Activated CD8-positive, alpha-beta T cell treated with anti-CD3 and anti-CD28 coated beads, Interleukin-2, amount 10 ng/mL, durations not matched to agents 7 days and 5 days (primary cell): ENCODE measurements around the gene SLC7A4. TPM values are rescaled to one million over a fixed set of nuclear protein-coding genes. Genes with fewer than 3 reads are reported as not detected.

ENCODE experiments used
- ATAC-seq: fragments of 150-1000 bp; cut with Tn5 transposase; one replicate; pipeline ENCODE4 v1.10.0; 2021; ENCODE audit warnings: moderate library complexity
- CTCF ChIA-PET: fragments of 350-600 bp; sonication (Branson Sonifier 250); formaldehyde crosslinking; loops from one replicate; lab custom pipeline; 2021; ENCODE audit warnings: antibody characterized with exemption; lab: Charles Lee
- POLR2A ChIA-PET: fragments of 350-600 bp; sonication (Branson Sonifier 250); formaldehyde crosslinking; loops from one replicate; lab custom pipeline; 2021; ENCODE audit warnings: antibody characterized with exemption; lab: Charles Lee
- DNase-seq: peaks from one replicate; pipeline ENCODE4 v3.0.0-alpha.2; 2020
- H3K27ac Mint-ChIP-seq: one replicate; pipeline ENCODE4 v1.8.0; 2021; ENCODE audit warnings: mild to moderate bottlenecking, mixed read lengths
- H3K27me3 Mint-ChIP-seq: one replicate; pipeline ENCODE4 v1.8.0; 2021; ENCODE audit warnings: low read depth, mixed read lengths
- H3K36me3 Mint-ChIP-seq: one replicate; pipeline ENCODE4 v1.8.0; 2021; ENCODE audit warnings: low read depth, mixed read lengths
- H3K4me1 Mint-ChIP-seq: one replicate; pipeline ENCODE4 v1.8.0; 2021; ENCODE audit warnings: low read depth, mixed read lengths
- H3K4me3 Mint-ChIP-seq: one replicate; pipeline ENCODE4 v1.8.0; 2021; ENCODE audit warnings: mild to moderate bottlenecking, mixed read lengths
- H3K9me3 Mint-ChIP-seq: one replicate; pipeline ENCODE4 v1.8.0; 2022; ENCODE audit warnings: mixed read lengths; ENCODE audit not compliant: insufficient read depth
- total RNA-seq, 2 experiments: library from RNA; stranded (reverse); gene quantifications; one replicate each; pipeline ENCODE4 v1.2.3, GENCODE V29; 2021

SLC7A4 gene
- total RNA-seq, 2 experiments from 2014 or later = 0.16 to 0.21 TPM

- H3K36me3 Mint-ChIP-seq = no peaks in the 10 kb centered on the region
- H3K4me1 Mint-ChIP-seq = peaks cover 14% of the 10 kb centered on the region
- H3K27ac Mint-ChIP-seq = no peak overlapping the region
- ATAC-seq (no peak), DNase-seq (no peak)
- ChIA-PET POLR2A (no interaction called here), CTCF (interaction anchor here (1.1 kb wide), 1 partner anchor 23 kb away, joined by 4 read pairs; the partner anchor contains the start of gene LRRC74B)
- no peak overlapping the region for H3K4me3 Mint-ChIP-seq
- H3K27me3 Mint-ChIP-seq = no peaks in the 10 kb centered on the region
- H3K9me3 Mint-ChIP-seq = no peaks in the 10 kb centered on the region
Measured at GRCh38 chr22:21022955-21023614, 9.3 kb downstream of the SLC7A4 start.

DNA sequence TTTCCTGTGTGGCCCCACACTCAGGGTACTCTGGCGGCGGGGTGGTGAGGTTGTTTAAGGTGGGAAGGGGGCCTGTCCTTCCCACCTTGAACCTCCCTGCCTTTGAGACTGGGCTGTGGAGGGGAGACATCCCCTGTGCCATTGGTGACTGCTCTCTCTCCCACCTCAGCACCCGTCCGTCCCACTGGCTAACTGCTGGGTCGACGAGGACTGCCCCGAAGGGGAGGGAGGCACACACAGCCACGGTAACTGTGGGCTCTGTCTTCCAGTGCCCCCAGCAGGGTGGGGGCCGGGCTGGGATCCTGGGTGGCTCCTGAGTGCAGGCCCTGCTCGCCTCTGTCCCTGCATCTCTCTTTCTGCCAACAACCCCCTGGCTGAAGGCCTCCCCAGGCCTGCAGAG is 9.9 kb downstream of the SLC7A4 start:
- H3K27ac Mint-ChIP-seq = no peak overlapping the region
- CTCF ChIA-PET = interaction anchor here (1.5 kb wide), 1 partner anchor 41 kb away, joined by 3 read pairs; no protein-coding TSS in a partner anchor
- POLR2A ChIA-PET = no interaction called here
- DNase-seq (no peak), ATAC-seq (no peak)
- H3K4me3 Mint-ChIP-seq = no peak overlapping the region
- peaks cover 14% of the 10 kb centered on the region for H3K4me1 Mint-ChIP-seq
- no peaks in the 10 kb centered on the region for H3K9me3 Mint-ChIP-seq
- H3K36me3 Mint-ChIP-seq = no peaks in the 10 kb centered on the region
- H3K27me3 Mint-ChIP-seq = no peaks in the 10 kb centered on the region

DNA sequence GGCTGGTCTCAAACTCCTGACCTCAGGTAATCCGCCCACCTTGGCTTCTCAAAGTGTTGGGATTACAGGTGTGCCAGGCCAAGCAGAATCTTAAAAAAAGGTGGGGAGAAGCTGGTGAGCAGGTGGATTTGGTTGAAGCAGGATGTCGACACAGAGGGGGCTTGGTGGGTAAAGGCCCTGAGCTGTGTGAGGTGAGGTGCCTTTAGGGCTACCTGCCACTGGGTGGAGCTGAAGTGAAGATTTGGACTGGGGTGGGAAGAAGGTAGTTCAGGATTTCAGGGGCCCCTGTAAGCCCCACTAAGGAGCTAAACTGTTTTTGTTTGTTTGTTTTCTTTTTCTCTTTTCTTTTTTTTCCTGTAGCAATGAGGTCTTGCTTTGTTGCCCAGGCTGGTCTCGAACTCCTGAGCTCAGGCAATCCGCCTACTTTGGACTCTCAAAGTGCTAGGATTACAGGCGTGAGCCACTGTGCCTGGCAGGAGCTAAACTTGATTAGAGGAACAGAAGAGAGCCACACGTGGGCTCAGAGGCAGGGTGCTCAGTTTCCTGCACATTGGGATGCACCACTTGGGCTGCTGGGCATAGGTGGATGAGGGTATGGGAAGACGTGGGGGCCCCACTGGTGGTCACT is 11.4 kb downstream of the SLC7A4 start:
- no peak overlapping the region for H3K4me3 Mint-ChIP-seq
- no peak overlapping the region for H3K27ac Mint-ChIP-seq
- ChIA-PET CTCF (interaction anchor here (0.9 to 1.7 kb wide), 9 partner anchors 11 to 82 kb away, joined by 3 to 7 read pairs (median 3); partner anchors contain the start of gene SLC7A4), POLR2A (no interaction called here)
- H3K36me3 Mint-ChIP-seq = no peaks in the 10 kb centered on the region
- ATAC-seq = peak; percentile 68
- peak; percentile 61 for DNase-seq
- H3K9me3 Mint-ChIP-seq = no peaks in the 10 kb centered on the region
- H3K4me1 Mint-ChIP-seq = peaks cover 11% of the 10 kb centered on the region
- H3K27me3 Mint-ChIP-seq = peaks cover 6% of the 10 kb centered on the region

GRCh38 chr22:21018314-21018713 is 14.0 kb downstream of the SLC7A4 start:
- POLR2A ChIA-PET = no interaction called here

GRCh38 chr22:21016644-21017420 is 15.5 kb downstream of the SLC7A4 start:
- CTCF ChIA-PET = no interaction called here

More at GRCh38 chr22:21018314-21018713, 14.0 kb downstream of the SLC7A4 start:
- CTCF ChIA-PET = no interaction called here
- Mint-ChIP-seq H3K27me3 (peaks cover 9% of the 10 kb centered on the region), H3K4me3 (no peak overlapping the region), H3K36me3 (no peaks in the 10 kb centered on the region), H3K9me3 (no peaks in the 10 kb centered on the region), H3K27ac (no peak overlapping the region), H3K4me1 (peaks cover 17% of the 10 kb centered on the region)
- no peak for DNase-seq
- ATAC-seq = no peak

DNA sequence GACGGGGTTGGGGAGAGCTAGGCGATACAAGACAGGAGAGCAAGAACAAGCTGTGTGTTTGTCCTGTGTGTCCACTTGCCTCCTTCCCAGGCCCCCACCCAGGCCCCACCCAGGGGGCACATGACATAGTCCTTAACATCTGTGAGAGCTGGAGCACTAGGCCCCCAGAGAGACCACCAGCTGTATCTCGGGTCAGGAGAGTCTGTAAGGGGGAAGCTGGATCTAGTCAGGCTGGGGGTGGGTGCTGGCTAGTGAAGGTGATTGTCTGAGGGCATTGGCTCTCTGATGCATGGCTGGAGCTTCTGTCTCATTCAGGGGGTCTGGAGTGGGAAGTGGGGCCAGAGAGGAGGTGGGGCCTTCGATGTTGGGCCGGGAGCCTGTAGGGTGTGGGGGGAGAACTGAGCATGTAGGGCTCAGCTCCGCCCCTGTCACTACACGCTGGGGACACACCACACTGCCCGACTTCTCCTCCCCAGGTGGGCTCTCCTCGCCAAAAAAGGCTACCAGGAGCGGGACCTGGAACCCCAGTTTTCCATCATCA is 16.8 kb downstream of the SLC7A4 start:
- Mint-ChIP-seq H3K4me3 (no peak overlapping the region), H3K9me3 (no peaks in the 10 kb centered on the region), H3K4me1 (peaks cover 19% of the 10 kb centered on the region), H3K27ac (no peak overlapping the region), H3K36me3 (no peaks in the 10 kb centered on the region), H3K27me3 (peaks cover 9% of the 10 kb centered on the region)
- ChIA-PET CTCF (no interaction called here), POLR2A (interaction anchor here (0.5 kb wide), 1 partner anchor 454 kb away, joined by 3 read pairs; no protein-coding TSS in a partner anchor)
- ATAC-seq (no peak), DNase-seq (no peak)

More at GRCh38 chr22:21016644-21017420, 15.5 kb downstream of the SLC7A4 start:
- H3K27me3 Mint-ChIP-seq = peaks cover 9% of the 10 kb centered on the region
- DNase-seq = no peak
- POLR2A ChIA-PET = interaction anchor here (1.0 kb wide), 1 partner anchor 15 kb away, joined by 3 read pairs; the partner anchor contains the start of gene THAP7
- H3K4me1 Mint-ChIP-seq = peaks cover 19% of the 10 kb centered on the region
- H3K4me3 Mint-ChIP-seq = no peak overlapping the region
- H3K9me3 Mint-ChIP-seq = no peaks in the 10 kb centered on the region
- no peaks in the 10 kb centered on the region for H3K36me3 Mint-ChIP-seq
- ATAC-seq = no peak
- no peak overlapping the region for H3K27ac Mint-ChIP-seq

DNA sequence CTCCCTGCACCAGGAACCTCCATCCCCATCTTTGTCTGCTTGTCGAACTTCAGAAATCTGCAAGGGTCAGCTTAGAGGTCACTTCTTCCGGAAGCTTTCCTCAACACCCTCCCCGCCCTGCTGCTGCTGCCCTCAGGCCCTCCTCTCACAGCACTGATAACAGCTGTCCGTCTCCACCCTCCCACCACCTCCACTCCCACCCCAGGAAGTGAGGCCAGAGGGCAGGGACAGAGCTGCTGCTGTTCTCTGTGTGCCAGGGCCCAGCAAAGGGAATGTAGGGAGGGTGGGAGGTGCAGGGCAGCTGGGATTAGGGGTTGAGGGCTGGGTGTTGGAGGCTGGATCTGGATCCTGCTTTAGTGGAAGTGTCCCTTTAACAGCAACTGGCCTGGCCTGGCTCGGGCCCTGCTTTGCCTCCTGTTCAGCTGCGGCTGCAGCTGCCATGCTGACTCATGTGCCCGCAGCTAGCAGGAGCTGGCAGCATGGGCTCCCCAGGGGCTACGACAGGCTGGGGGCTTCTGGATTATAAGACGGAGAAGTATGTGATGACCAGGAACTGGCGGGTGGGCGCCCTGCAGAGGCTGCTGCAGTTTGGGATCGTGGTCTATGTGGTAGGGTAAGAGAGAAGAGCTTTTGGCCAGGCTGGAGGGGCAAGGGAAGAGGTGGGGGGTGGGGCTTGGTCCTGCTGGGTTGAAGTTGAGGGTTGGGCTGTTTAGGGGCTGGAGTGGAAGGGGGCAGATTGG is 17.5 kb downstream of the SLC7A4 start, which contains the start of gene P2RX6:
Gene P2RX6, plus strand, starts transcription at position 440 of the 740 bp plus-strand sequence. Its CDS starts 10 bp downstream, at position 450.
- Mint-ChIP-seq H3K4me1 (peaks cover 19% of the 10 kb centered on the region), H3K36me3 (no peaks in the 10 kb centered on the region), H3K27ac (peak within 1 kb of the TSS; percentile 51), H3K27me3 (peaks cover 9% of the 10 kb centered on the region), H3K4me3 (peak within 1 kb of the TSS; percentile 69), H3K9me3 (no peaks in the 10 kb centered on the region)
- DNase-seq = no peak
- no peak for ATAC-seq
- POLR2A ChIA-PET = interaction anchor here (0.5 to 0.8 kb wide), 2 partner anchors 13 to 453 kb away, joined by 3 read pairs; partner anchors contain the start of gene THAP7
- CTCF ChIA-PET = no interaction called here

DNA sequence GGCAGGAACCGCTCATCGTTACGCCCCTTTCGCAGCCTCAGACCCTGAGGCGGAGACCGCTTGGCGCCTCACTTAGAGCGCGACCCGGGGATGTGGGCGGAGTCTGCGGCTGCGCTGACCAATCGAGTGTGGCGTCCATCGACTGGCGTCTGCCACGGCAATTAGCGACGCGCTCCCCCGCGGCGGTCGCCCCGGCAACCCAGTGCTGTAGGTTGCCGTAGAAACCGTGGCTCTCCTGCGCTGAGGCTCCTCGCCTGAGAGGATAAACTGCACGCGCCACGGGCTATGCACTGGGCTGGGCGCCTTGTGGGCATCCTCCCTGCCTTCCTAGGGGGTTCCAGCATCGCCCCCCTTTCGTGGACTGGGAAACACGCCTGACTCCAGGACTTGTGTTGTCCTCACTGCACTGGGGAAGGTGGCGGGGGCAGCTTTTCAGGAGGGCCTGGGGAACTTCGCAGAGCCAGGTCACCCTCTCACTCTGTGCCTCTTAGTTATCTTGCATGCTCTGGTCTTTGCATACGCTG is 18.1 kb downstream of the SLC7A4 start:
- ATAC-seq (peak; percentile 94), DNase-seq (peak; percentile 92)
- ChIA-PET CTCF (no interaction called here), POLR2A (interaction anchor here (0.8 kb wide), 1 partner anchor 12 kb away, joined by 3 read pairs; the partner anchor contains the start of gene THAP7)
- H3K27me3 Mint-ChIP-seq = peaks cover 9% of the 10 kb centered on the region
- H3K9me3 Mint-ChIP-seq = no peaks in the 10 kb centered on the region
- peak overlapping the region; percentile 69 for H3K4me3 Mint-ChIP-seq
- H3K4me1 Mint-ChIP-seq = peaks cover 19% of the 10 kb centered on the region
- no peaks in the 10 kb centered on the region for H3K36me3 Mint-ChIP-seq
- H3K27ac Mint-ChIP-seq = peak overlapping the region; percentile 51

- Mint-ChIP-seq H3K27ac (peak overlapping the region; percentile 51), H3K27me3 (peaks cover 9% of the 10 kb centered on the region), H3K9me3 (no peaks in the 10 kb centered on the region), H3K4me3 (peak overlapping the region; percentile 69), H3K36me3 (no peaks in the 10 kb centered on the region), H3K4me1 (peaks cover 19% of the 10 kb centered on the region)
- CTCF ChIA-PET = no interaction called here
- POLR2A ChIA-PET = interaction anchor here (0.8 kb wide), 1 partner anchor 12 kb away, joined by 3 read pairs; the partner anchor contains the start of gene THAP7
- ATAC-seq (no peak), DNase-seq (no peak)
Measured at GRCh38 chr22:21013657-21014201, 18.6 kb downstream of the SLC7A4 start.
